GM21723 (cell line): ENCODE measurements around the gene NAPEPLD.
"Not testable (repeated sequence)": the region's sequence is repeated elsewhere in the genome, so short reads cannot be mapped to it uniquely, and the experiment has no call there.

Experiments
- ATAC-seq: cut with Tn5 transposase; IDR thresholded peaks from one replicate; pipeline ENCODE4 v1.9.1; 2021; ENCODE audit warnings: mild to moderate bottlenecking, moderate library complexity; ENCODE audit not compliant: unreplicated experiment

NAPEPLD gene

GRCh38 chr7:103148994-103149807, at the start of gene NAPEPLD:
Gene NAPEPLD (minus strand): TSS chr7:103149099. CDS start chr7:103128776, 20,323 bp downstream.
- peak; percentile 86 for ATAC-seq

- not testable (repeated sequence) for ATAC-seq
These were observed 49.2 kb upstream of the NAPEPLD start for GRCh38 chr7:103198079-103198478.

GRCh38 chr7:103195364-103195763, 46.5 kb upstream of the NAPEPLD start:
- not testable (repeated sequence) for ATAC-seq

GRCh38 chr7:103172415-103173146, 23.7 kb upstream of the NAPEPLD start:
- ATAC-seq = not testable (repeated sequence)

DNA sequence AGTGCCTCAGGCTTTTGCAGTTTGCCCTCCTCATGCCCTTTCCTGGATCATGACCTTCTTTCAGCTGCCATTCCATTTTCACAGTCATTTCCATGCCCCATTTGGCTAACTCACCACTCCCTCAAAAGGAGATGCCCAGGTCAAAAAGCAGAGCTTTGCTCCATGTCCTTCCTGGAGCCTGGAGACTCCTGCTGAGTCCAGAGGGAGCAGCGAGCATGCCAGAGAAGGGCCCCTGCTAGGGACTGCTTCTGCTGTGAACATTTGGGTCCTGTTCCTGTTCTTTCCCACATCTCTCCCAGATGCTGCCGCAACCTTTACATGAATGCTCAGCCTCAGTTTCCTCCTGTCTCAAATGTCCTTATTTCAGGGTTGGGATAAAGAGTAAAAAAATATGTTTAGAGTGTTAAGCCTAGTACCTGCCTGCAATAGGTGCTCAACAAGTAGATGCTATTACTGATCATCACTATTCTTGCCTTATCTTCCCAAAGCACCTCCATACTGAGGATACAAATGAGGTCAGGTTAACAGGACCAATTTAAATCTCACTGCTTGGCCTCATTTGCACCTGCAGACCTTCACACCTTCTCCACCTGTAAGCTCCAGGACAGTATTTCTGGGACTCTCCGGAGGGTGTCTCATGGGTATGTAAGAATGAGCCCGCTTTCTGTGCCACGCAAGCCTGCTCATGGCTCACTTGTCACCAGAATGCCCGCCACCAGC, 23.0 kb upstream of the NAPEPLD start:
- ATAC-seq = not testable (repeated sequence)

DNA sequence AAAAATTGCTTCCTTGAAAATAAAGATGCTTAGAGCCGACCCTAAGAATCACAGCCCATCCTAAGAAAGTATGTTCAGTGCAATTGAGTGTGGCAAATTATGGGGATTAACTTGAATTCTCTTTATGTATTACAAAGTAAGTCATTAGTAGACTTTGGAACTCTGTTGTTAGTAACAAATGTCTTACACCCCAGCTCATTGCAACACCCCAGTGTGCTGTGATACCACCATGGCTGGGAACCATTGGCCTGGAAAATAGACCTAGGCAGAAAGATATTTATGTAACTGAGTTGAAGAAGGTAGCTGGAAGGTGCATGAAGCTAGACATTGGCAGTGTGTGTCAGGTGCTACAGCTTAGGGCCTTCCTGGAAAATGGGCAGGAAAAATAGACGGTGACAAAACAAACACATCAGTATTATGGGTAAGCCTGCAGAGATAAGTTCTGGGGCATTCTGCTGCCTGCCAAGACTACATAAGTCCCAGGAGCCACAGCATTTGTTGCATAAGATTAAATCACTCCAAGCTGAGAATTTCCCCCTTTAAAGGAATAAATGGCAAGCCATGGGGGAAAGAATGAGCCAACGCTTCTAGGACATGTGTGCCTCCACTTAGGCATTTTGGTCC, 18.1 kb upstream of the NAPEPLD start:
- ATAC-seq = not testable (repeated sequence)

GRCh38 chr7:103163087-103163825, 14.4 kb upstream of the NAPEPLD start:
- not testable (repeated sequence) for ATAC-seq

- not testable (repeated sequence) for ATAC-seq
These were observed 13.7 kb upstream of the NAPEPLD start for GRCh38 chr7:103162641-103163040.

DNA sequence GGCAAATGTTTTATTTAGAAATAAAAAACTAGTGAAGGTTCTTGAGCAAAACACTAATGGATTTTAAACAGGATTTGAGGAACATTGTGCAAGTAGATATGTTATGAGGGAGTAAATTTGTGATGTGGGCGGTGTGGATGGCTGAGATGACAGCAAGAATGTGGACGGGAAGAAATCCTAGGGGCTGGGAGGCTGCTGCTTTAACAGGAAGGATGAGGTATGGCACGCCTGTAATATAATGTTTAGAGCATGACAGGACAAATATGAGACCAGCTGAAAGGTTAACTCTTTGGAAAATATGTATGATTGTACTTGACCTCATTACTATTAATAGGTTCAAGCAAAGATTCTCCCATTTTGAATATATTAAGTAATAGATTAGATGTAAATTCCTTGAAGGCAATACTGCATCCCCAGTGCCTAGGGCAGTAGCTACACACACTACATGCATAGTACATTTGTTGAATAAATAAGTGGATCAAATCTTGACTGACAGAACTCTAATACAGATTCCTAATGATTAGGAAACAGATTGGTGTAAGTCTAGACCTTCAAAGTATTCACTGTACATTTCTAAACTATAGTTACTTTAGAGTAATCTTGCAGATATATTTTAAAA, 13.2 kb upstream of the NAPEPLD start:
- ATAC-seq = not testable (repeated sequence)

DNA sequence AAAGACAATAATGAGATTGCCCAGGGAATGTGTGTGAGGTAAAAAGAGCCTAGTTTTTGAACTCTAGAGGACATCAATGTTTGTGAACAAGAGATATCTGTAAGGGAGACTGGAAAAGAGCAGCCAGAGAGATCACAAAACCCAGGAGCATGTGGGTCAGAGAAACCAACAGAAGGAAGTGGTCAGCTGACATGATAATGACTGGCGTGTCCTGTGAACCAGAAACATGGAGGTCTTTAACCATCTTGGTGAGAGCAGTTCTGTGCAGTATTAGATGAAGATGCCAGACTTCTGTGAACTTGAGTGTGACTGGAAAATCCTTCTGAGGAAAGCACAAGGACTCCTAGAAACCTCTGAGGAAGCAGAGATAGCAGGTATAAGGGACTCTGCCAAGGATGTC, 10.2 kb upstream of the NAPEPLD start:
- ATAC-seq = not testable (repeated sequence)

- peak; percentile 81 for ATAC-seq
These were observed 6.6 kb upstream of the NAPEPLD start for GRCh38 chr7:103155331-103156024.

GRCh38 chr7:103154042-103154441, 5.1 kb upstream of the NAPEPLD start:
- ATAC-seq = no peak

GRCh38 chr7:103152744-103153617, 4.1 kb upstream of the NAPEPLD start:
- ATAC-seq = not testable (repeated sequence)

- ATAC-seq = not testable (repeated sequence)
These were observed 3.2 kb upstream of the NAPEPLD start for GRCh38 chr7:103151993-103152676.

DNA sequence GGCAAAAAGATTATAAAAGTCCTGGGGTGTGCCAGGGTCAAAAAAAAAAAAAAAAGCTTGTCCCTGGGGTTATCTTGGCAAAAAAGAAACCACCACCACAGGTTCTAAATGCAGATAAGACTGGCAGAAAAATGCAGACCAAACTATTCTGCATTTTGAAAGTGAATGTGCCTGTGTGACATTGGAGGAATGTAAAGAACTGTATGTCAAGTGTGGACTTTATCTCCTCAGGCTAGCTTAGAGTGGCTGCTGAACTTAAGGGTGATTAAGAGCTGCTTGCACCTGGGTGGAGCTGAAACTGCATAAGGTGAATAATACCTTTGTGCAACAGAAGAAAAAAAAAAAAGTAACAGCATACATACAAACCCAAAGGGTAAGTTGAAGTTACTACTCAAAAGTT, 1.3 kb upstream of the NAPEPLD start:
- no peak for ATAC-seq

DNA sequence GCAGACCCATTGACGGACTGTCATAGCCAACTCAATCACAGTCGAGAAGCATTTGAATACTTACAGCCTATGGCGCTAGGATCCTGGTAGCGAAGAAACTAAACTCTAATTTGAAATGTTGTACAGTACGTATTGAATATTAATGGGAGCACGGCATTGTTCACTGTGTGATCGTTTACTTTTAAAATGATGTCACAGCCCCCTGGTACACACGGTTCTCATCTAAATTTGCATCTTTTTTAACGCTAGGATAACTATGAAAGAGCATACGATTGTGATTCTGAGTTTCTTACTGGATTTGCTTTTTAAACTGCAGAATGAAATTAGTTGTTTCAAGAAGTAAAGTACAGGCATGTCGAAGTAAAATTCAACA, 895 bp upstream of the NAPEPLD start:
- peak; percentile 9 for ATAC-seq

DNA sequence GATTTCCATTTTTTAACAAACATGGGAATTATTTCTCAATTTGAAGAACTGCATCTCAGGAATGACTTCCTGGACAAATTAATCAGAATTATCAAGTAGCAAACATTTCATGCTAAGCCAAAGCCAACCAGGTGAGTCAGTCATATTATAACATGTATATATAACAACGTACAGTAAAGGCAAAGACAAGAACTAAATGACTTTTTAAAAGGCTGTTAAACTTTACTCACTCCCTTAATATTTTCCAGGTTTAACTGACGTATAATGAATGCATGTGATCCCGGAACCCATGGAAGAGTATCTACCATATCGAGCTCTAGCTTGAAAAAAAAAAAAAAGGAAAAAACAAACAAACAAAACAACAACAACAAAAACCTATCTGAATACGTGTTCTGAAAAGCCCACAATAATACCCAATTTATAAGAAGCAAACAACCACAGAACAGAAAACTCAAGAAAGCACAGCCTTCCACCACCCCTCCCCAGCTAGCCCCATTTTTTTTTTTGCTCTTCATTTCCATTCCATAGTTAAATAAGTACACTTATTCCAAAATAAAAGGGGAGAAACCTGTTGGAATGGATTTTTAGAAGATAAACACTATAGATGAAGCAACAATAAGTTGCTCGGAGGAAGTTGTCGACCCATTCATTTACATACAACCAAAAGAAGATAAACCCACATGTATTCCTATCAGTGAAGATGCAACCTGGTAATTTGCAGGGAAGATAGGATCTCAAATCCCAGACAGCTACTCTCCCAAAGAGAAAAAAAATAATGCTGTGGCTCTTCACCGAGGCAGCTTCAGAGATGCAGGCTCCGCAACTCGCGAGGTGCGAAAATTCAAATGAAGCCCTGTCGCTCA, 537 bp downstream of the NAPEPLD start:
- ATAC-seq = no peak
